Central memory CD8-positive, alpha-beta T cell (primary cell): ENCODE data around the gene GALNT17.

ENCODE experiments used
- ATAC-seq: fragments of 150-1000 bp; cut with Tn5 transposase; replicated peaks from 2 replicates; pipeline ENCODE4 v1.10.0; 2022; ENCODE audit warnings: mild to moderate bottlenecking, moderate FRiP score, moderate number of reproducible peaks; ENCODE audit not compliant: poor library complexity, severe bottlenecking; ENCODE audit errors: extremely low read depth
- DNase-seq, 2 donors: peaks; one replicate each; pipeline ENCODE4 v3.0.0; 2021; ENCODE audit warnings: low spot score in 2 of 2
- H3K27ac Mint-ChIP-seq: one replicate; pipeline ENCODE4 v1.8.0; 2022; ENCODE audit warnings: low read depth, mild to moderate bottlenecking, moderate library complexity, mixed read lengths
- H3K27me3 Mint-ChIP-seq: one replicate; pipeline ENCODE4 v1.8.0; 2022; ENCODE audit warnings: mixed read lengths
- H3K36me3 Mint-ChIP-seq: one replicate; pipeline ENCODE4 v1.8.0; 2022; ENCODE audit warnings: mild to moderate bottlenecking, moderate library complexity, mixed read lengths; ENCODE audit not compliant: insufficient read depth
- H3K4me1 Mint-ChIP-seq: one replicate; pipeline ENCODE4 v1.8.0; 2022; ENCODE audit warnings: mixed read lengths
- H3K4me3 Mint-ChIP-seq: one replicate; pipeline ENCODE4 v1.8.0; 2022; ENCODE audit warnings: mild to moderate bottlenecking, moderate library complexity, mixed read lengths
- H3K9me3 Mint-ChIP-seq: one replicate; pipeline ENCODE4 v1.8.0; 2022; ENCODE audit warnings: mixed read lengths

GALNT17 gene

GRCh38 chr7:71364551-71364950 is 232.6 kb downstream of the GALNT17 start:
- Mint-ChIP-seq H3K27me3 (no peaks in the 10 kb centered on the region), H3K27ac (no peak overlapping the region), H3K36me3 (no peaks in the 10 kb centered on the region), H3K4me1 (no peaks in the 10 kb centered on the region), H3K9me3 (peaks cover 23% of the 10 kb centered on the region), H3K4me3 (no peak overlapping the region)
- no peak for ATAC-seq
- no peak for DNase-seq

GRCh38 chr7:71372991-71373390 is 241.0 kb downstream of the GALNT17 start:
- H3K9me3 Mint-ChIP-seq, result peaks cover 21% of the 10 kb centered on the region
- no peaks in the 10 kb centered on the region for H3K27me3 Mint-ChIP-seq
- H3K27ac Mint-ChIP-seq, result no peak overlapping the region
- H3K36me3 Mint-ChIP-seq, result no peaks in the 10 kb centered on the region
- no peak overlapping the region for H3K4me3 Mint-ChIP-seq
- ATAC-seq (no peak), DNase-seq (no peak)
- H3K4me1 Mint-ChIP-seq, result no peaks in the 10 kb centered on the region

GRCh38 chr7:71377062-71377461 is 245.1 kb downstream of the GALNT17 start:
- no peaks in the 10 kb centered on the region for H3K27me3 Mint-ChIP-seq
- no peak for DNase-seq
- no peak overlapping the region for H3K27ac Mint-ChIP-seq
- H3K4me1 Mint-ChIP-seq, result no peaks in the 10 kb centered on the region
- peaks cover 45% of the 10 kb centered on the region for H3K9me3 Mint-ChIP-seq
- H3K4me3 Mint-ChIP-seq, result no peak overlapping the region
- no peaks in the 10 kb centered on the region for H3K36me3 Mint-ChIP-seq
- ATAC-seq, result no peak

GRCh38 chr7:71377469-71377868 is 245.5 kb downstream of the GALNT17 start:
- H3K4me1 Mint-ChIP-seq, result no peaks in the 10 kb centered on the region
- peaks cover 45% of the 10 kb centered on the region for H3K9me3 Mint-ChIP-seq
- DNase-seq (no peak), ATAC-seq (no peak)
- no peaks in the 10 kb centered on the region for H3K27me3 Mint-ChIP-seq
- H3K27ac Mint-ChIP-seq, result no peak overlapping the region
- H3K4me3 Mint-ChIP-seq, result no peak overlapping the region
- H3K36me3 Mint-ChIP-seq, result no peaks in the 10 kb centered on the region

GRCh38 chr7:71384094-71384493 is 252.2 kb downstream of the GALNT17 start:
- Mint-ChIP-seq H3K27ac (no peak overlapping the region), H3K36me3 (no peaks in the 10 kb centered on the region), H3K9me3 (peaks cover 28% of the 10 kb centered on the region), H3K4me1 (no peaks in the 10 kb centered on the region), H3K4me3 (no peak overlapping the region), H3K27me3 (no peaks in the 10 kb centered on the region)
- ATAC-seq (no peak), DNase-seq (no peak)

GRCh38 chr7:71385330-71385729 is 253.4 kb downstream of the GALNT17 start:
- Mint-ChIP-seq H3K9me3 (peaks cover 17% of the 10 kb centered on the region), H3K4me3 (no peak overlapping the region)
- ATAC-seq, result no peak

GRCh38 chr7:71386152-71386785 is 254.3 kb downstream of the GALNT17 start:
- DNase-seq, result no peak

More at GRCh38 chr7:71385330-71385729, 253.4 kb downstream of the GALNT17 start:
- H3K36me3 Mint-ChIP-seq, result no peaks in the 10 kb centered on the region
- DNase-seq, result no peak
- no peak overlapping the region for H3K27ac Mint-ChIP-seq
- H3K4me1 Mint-ChIP-seq, result no peaks in the 10 kb centered on the region
- no peaks in the 10 kb centered on the region for H3K27me3 Mint-ChIP-seq

GRCh38 chr7:71388181-71388580 is 256.2 kb downstream of the GALNT17 start:
- H3K27ac Mint-ChIP-seq, result no peak overlapping the region
- no peak overlapping the region for H3K4me3 Mint-ChIP-seq
- DNase-seq (no peak), ATAC-seq (no peak)
- peaks cover 20% of the 10 kb centered on the region for H3K9me3 Mint-ChIP-seq
- no peaks in the 10 kb centered on the region for H3K4me1 Mint-ChIP-seq
- no peaks in the 10 kb centered on the region for H3K36me3 Mint-ChIP-seq
- no peaks in the 10 kb centered on the region for H3K27me3 Mint-ChIP-seq

More at GRCh38 chr7:71386152-71386785, 254.3 kb downstream of the GALNT17 start:
- Mint-ChIP-seq H3K27ac (no peak overlapping the region), H3K9me3 (peaks cover 13% of the 10 kb centered on the region), H3K4me3 (no peak overlapping the region), H3K4me1 (no peaks in the 10 kb centered on the region), H3K27me3 (no peaks in the 10 kb centered on the region), H3K36me3 (no peaks in the 10 kb centered on the region)
- ATAC-seq, result no peak

GRCh38 chr7:71389976-71390375 is 258.0 kb downstream of the GALNT17 start:
- H3K4me1 Mint-ChIP-seq, result no peaks in the 10 kb centered on the region
- H3K27ac Mint-ChIP-seq, result no peak overlapping the region
- H3K4me3 Mint-ChIP-seq, result no peak overlapping the region
- ATAC-seq (no peak), DNase-seq (no peak)
- H3K9me3 Mint-ChIP-seq, result peaks cover 14% of the 10 kb centered on the region
- no peaks in the 10 kb centered on the region for H3K36me3 Mint-ChIP-seq
- H3K27me3 Mint-ChIP-seq, result no peaks in the 10 kb centered on the region

- H3K4me3 Mint-ChIP-seq, result no peak overlapping the region
- H3K9me3 Mint-ChIP-seq, result peaks cover 28% of the 10 kb centered on the region
- DNase-seq (no peak), ATAC-seq (no peak)
- no peaks in the 10 kb centered on the region for H3K36me3 Mint-ChIP-seq
- no peak overlapping the region for H3K27ac Mint-ChIP-seq
- no peaks in the 10 kb centered on the region for H3K27me3 Mint-ChIP-seq
- no peaks in the 10 kb centered on the region for H3K4me1 Mint-ChIP-seq
These were observed 261.7 kb downstream of the GALNT17 start for GRCh38 chr7:71393661-71394060.

GRCh38 chr7:71402684-71403083 is 270.7 kb downstream of the GALNT17 start:
- Mint-ChIP-seq H3K27me3 (no peaks in the 10 kb centered on the region), H3K4me1 (no peaks in the 10 kb centered on the region), H3K36me3 (no peaks in the 10 kb centered on the region), H3K9me3 (peaks cover 11% of the 10 kb centered on the region), H3K27ac (no peak overlapping the region), H3K4me3 (no peak overlapping the region)
- DNase-seq, result no peak
- ATAC-seq, result no peak

- DNase-seq, result no peak
- H3K27ac Mint-ChIP-seq, result no peak overlapping the region
- no peaks in the 10 kb centered on the region for H3K36me3 Mint-ChIP-seq
- no peaks in the 10 kb centered on the region for H3K4me1 Mint-ChIP-seq
- peaks cover 8% of the 10 kb centered on the region for H3K9me3 Mint-ChIP-seq
- no peak overlapping the region for H3K4me3 Mint-ChIP-seq
- no peaks in the 10 kb centered on the region for H3K27me3 Mint-ChIP-seq
- ATAC-seq, result no peak
These were observed 271.4 kb downstream of the GALNT17 start for GRCh38 chr7:71403202-71403946.

GRCh38 chr7:71404726-71405345 is 272.9 kb downstream of the GALNT17 start:
- no peak for ATAC-seq
- Mint-ChIP-seq H3K4me1 (no peaks in the 10 kb centered on the region), H3K4me3 (no peak overlapping the region)

More at GRCh38 chr7:71404726-71405345, 272.9 kb downstream of the GALNT17 start:
- Mint-ChIP-seq H3K36me3 (no peaks in the 10 kb centered on the region), H3K9me3 (peaks cover 11% of the 10 kb centered on the region), H3K27me3 (no peaks in the 10 kb centered on the region), H3K27ac (no peak overlapping the region)
- no peak for DNase-seq
